Endodermal cell (in vitro differentiated cells): ENCODE data around the gene LARP6. TPM values are rescaled to one million over a fixed set of nuclear protein-coding genes. Genes with fewer than 3 reads are reported as not detected.

Experiments
- DNase-seq: peaks from one replicate; pipeline ENCODE4 v3.0.0-alpha.2; 2017
- H3K27ac ChIP-seq: 2 replicates; pipeline ENCODE4 v1.5.1; 2013; ENCODE audit warnings: mild to moderate bottlenecking, low read depth, low read length, moderate library complexity
- H3K27me3 ChIP-seq: 2 replicates; pipeline ENCODE4 v1.6.1; 2013; ENCODE audit warnings: mild to moderate bottlenecking, low read length, moderate library complexity; ENCODE audit not compliant: insufficient read depth, control insufficient read depth, poor library complexity, severe bottlenecking
- H3K36me3 ChIP-seq: 2 replicates; pipeline ENCODE4 v1.7.0; 2013; ENCODE audit warnings: mild to moderate bottlenecking, low read length, moderate library complexity; ENCODE audit not compliant: control insufficient read depth, insufficient read depth
- H3K4me1 ChIP-seq: one replicate; pipeline ENCODE4 v1.7.0; 2013; ENCODE audit warnings: low read length; ENCODE audit not compliant: control insufficient read depth, insufficient read depth
- H3K4me3 ChIP-seq: 2 replicates; pipeline ENCODE4 v1.5.1; 2013; ENCODE audit warnings: mild to moderate bottlenecking, low read length, moderate library complexity
- H3K9ac ChIP-seq: 2 replicates; pipeline ENCODE4 v1.6.1; 2013; ENCODE audit warnings: mild to moderate bottlenecking, low read length, moderate library complexity; ENCODE audit not compliant: poor library complexity, severe bottlenecking; ENCODE audit errors: extremely low read depth
- H3K9me3 ChIP-seq: 2 replicates; pipeline ENCODE4 v1.6.1; 2013; ENCODE audit warnings: mild to moderate bottlenecking, low read length, moderate library complexity; ENCODE audit not compliant: control insufficient read depth
- H3K27ac Mint-ChIP-seq: 2 replicates; pipeline ENCODE4 v1.8.0; 2020; ENCODE audit warnings: mixed read lengths
- H3K27me3 Mint-ChIP-seq: 2 replicates; pipeline ENCODE4 v1.8.0; 2021; ENCODE audit warnings: mild to moderate bottlenecking, mixed read lengths; ENCODE audit not compliant: insufficient read depth
- H3K36me3 Mint-ChIP-seq: 2 replicates; pipeline ENCODE4 v1.8.0; 2020; ENCODE audit warnings: low read depth, mixed read lengths
- H3K4me1 Mint-ChIP-seq: 2 replicates; pipeline ENCODE4 v1.8.0; 2020; ENCODE audit warnings: mixed read lengths
- H3K4me3 Mint-ChIP-seq: 2 replicates; pipeline ENCODE4 v1.8.0; 2020; ENCODE audit warnings: mild to moderate bottlenecking, moderate library complexity, mixed read lengths
- H3K9me3 Mint-ChIP-seq: 2 replicates; pipeline ENCODE4 v1.8.0; 2020; ENCODE audit warnings: mild to moderate bottlenecking, mixed read lengths
- CTCF ChIP-seq: fragments of 200-600 bp; sonication (generic); conservative IDR thresholded peaks from 2 replicates; pipeline ENCODE4 v1.5.0; 2021; ENCODE audit warnings: antibody characterized with exemption, mild to moderate bottlenecking
- WGBS, 2 experiments: methylation state at CpG; one replicate each; pipeline versions ENCODE4 v1.1.5 to v1.1.7; 2013; ENCODE audit warnings: missing lambda C conversion rate in 2 of 2, mixed read lengths in 1 of 2; ENCODE audit not compliant: insufficient coverage in 1 of 2, insufficient read length in 1 of 2; 5-methylcytosine and 5-hydroxymethylcytosine counted together
- total RNA-seq, 2 donors: library from RNA; stranded (reverse); fragmentation: NEBNext Ultra II Directional in 1 of 2; extraction: Animal tissue kit (Norgen Biotek cat#: 25700) in 1 of 2; gene quantifications; 2 replicates in 1 of 2; 3 replicates in 1 of 2; pipeline ENCODE4 v1.2.1, GENCODE V29; 2021

LARP6 gene
- total RNA-seq, 2 donors from 2014 or later: 24.0 to 24.9 TPM

- H3K9me3 ChIP-seq: no peaks in the 10 kb centered on the region
- 93 to 94% methylated on average over 6 to 8 of the region's 8 CpGs for WGBS, 2 experiments
- no peaks in the 10 kb centered on the region for H3K4me1 ChIP-seq
- Mint-ChIP-seq H3K4me3 (no peak overlapping the region), H3K9me3 (peaks cover under 1% of the 10 kb centered on the region), H3K36me3 (no peaks in the 10 kb centered on the region), H3K27me3 (no peaks in the 10 kb centered on the region), H3K27ac (no peak overlapping the region), H3K4me1 (peaks cover 9% of the 10 kb centered on the region)
- H3K9ac ChIP-seq: no peak overlapping the region
- H3K27me3 ChIP-seq: no peaks in the 10 kb centered on the region
- no peak for DNase-seq
- no peak overlapping the region for H3K27ac ChIP-seq
- H3K36me3 ChIP-seq: no peaks in the 10 kb centered on the region
- H3K4me3 ChIP-seq: no peak overlapping the region
- TF ChIP-seq CTCF: no peak
These were observed 28.1 kb downstream of the LARP6 start for GRCh38 chr15:70825841-70826240.

GRCh38 chr15:70823196-70823595 is 30.8 kb downstream of the LARP6 start:
- H3K27me3 ChIP-seq: no peaks in the 10 kb centered on the region
- no peak overlapping the region for H3K9ac ChIP-seq
- no peak for DNase-seq
- H3K27me3 Mint-ChIP-seq: no peaks in the 10 kb centered on the region
- H3K4me1 ChIP-seq: no peaks in the 10 kb centered on the region
- TF ChIP-seq CTCF: no peak
- H3K9me3 ChIP-seq: peaks cover 17% of the 10 kb centered on the region
- H3K4me3 ChIP-seq: no peak overlapping the region
- no peak overlapping the region for H3K27ac Mint-ChIP-seq
- no peak overlapping the region for H3K27ac ChIP-seq
- peaks cover 9% of the 10 kb centered on the region for H3K4me1 Mint-ChIP-seq
- H3K36me3 ChIP-seq: no peaks in the 10 kb centered on the region
- H3K36me3 Mint-ChIP-seq: no peaks in the 10 kb centered on the region
- WGBS, 2 experiments: 85 to 93% methylated on average over 2 to 5 of the region's 5 CpGs
- H3K4me3 Mint-ChIP-seq: no peak overlapping the region
- peaks cover 13% of the 10 kb centered on the region for H3K9me3 Mint-ChIP-seq

GRCh38 chr15:70820214-70820613 is 33.7 kb downstream of the LARP6 start:
- Mint-ChIP-seq H3K27ac (no peak overlapping the region), H3K27me3 (no peaks in the 10 kb centered on the region)
- H3K27me3 ChIP-seq: no peaks in the 10 kb centered on the region

More at GRCh38 chr15:70820214-70820613, 33.7 kb downstream of the LARP6 start:
- H3K4me1 Mint-ChIP-seq: peaks cover 16% of the 10 kb centered on the region
- no peaks in the 10 kb centered on the region for H3K36me3 ChIP-seq
- no peaks in the 10 kb centered on the region for H3K36me3 Mint-ChIP-seq
- no peak overlapping the region for H3K9ac ChIP-seq
- H3K27ac ChIP-seq: no peak overlapping the region
- H3K4me1 ChIP-seq: no peaks in the 10 kb centered on the region
- DNase-seq: no peak
- peaks cover 13% of the 10 kb centered on the region for H3K9me3 Mint-ChIP-seq
- no peak overlapping the region for H3K4me3 Mint-ChIP-seq
- H3K4me3 ChIP-seq: no peak overlapping the region
- TF ChIP-seq CTCF: no peak
- H3K9me3 ChIP-seq: peaks cover 17% of the 10 kb centered on the region
